HG03460 (cell line): Measurements from ENCODE around the gene TMEM229B.
A peak's percentile ranks its signal among the peaks of the same experiment; 100 is the strongest.

ENCODE experiments used
- ATAC-seq: cut with Tn5 transposase; IDR thresholded peaks from one replicate; pipeline ENCODE4 v1.9.1; 2021; ENCODE audit not compliant: unreplicated experiment

TMEM229B gene

DNA sequence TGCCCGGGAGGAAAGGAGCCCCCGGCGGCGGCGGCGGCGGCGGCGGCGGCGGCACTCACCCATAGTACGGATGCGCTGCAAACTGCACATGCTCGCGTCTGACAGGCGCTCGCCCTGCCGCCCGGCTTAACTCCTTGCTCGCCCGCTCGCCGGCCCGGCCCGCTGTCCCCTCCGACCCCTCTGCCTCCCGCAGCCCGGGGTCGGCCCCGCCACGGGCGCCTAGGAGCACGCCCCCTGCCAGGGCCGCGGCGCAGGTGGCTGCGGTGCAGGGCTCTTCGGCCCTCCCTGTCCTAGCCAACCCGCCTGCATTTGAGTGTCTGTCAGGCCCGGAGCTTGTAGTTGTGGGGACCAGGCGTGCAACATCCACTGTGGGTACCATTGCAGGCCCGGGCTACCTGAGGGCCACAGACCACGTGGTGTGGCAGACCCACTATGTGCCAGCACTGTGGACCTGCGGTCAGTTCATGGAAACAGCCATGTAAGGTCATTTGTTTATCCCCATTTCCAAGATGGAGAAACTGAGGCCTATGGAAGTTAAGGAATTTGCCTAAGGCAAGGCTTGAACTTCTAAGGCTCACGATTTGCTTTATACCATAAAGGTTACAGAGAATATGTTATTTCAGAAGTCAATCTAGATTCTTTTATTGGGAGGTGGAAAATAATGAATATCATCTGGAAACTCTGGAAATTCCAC lies 27.0 kb upstream of the TMEM229B start:
- peak; percentile 38 for ATAC-seq

DNA sequence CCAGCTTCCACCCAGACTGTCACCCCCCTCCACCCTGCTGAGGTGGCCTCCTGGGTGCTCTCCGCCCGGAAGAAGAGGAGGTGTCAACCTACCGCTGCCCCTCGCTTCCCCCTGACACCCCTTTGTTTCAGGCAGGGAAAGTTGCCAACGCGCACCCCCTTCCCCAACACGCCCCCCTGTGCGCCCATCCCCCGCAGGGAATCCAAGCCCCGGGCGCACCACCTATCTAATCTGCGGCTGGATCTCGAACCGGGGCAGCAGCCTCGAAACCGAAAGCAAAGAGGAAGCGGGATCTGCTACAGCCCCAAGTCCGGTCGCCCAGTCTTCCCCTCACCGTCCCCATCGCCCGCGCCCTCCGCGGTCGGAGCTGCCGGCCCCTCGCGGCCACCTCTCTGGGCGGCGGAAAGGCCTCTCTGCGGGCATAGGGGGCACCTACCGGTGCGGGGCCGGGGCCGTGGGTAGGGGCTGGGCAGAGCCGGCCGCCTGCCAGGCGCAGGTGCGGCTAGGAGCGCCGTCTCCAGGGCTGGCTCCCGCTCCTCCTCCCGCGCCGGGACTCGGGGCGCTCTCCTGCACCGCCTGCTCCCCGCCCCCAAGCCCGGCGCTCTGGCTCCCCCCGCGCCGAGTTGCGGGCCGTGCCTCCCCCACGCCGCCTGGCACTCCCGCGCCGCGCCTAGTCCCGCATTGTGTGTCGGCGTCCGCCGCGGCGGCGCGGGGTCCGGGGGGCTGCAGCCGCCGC lies 26.3 kb upstream of the TMEM229B start:
- peak; percentile 38 for ATAC-seq

DNA sequence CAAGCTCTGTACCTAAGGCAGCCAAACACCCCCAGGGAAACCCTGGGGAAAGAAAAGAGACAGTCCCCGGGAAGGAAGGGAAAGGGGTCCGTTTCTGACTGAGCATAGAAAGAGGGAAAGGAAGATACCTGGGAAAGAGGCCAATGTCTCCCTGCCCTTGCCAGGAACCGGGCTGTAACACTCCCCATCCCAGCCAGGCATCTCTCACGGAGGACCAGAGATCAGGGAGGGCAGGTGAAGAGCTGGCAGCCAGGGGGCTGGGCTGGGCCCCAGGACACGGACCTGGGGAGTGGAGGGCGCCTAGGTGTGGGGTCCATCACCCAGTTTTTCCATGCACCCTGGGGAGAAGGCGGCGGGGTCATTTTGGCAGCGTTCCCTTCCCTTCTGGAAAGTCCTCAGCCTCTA lies 25.7 kb upstream of the TMEM229B start:
- no peak for ATAC-seq

DNA sequence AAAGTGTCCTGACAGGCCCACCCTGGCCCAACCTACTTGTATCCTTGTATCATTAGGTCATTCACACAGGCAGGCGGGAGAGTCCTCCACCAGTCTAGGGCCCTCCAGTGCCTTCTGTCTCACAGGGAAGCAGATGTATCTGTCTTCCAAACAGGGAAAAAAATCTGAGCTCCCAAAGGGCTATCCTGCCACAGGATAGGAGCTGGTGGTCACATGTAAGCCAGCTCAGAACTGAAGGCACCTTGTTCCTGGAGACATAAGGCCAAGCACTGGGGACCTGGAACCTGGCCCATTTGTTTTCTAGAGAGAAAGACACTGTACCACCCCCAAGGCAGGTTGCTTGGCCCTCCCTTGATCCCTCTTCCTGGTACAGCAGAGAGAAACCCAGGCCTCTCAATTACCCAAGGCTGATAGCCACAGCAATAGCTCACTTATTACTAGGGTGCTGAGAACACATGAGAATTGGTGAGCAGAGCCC lies 25.1 kb upstream of the TMEM229B start:
- no peak for ATAC-seq

DNA sequence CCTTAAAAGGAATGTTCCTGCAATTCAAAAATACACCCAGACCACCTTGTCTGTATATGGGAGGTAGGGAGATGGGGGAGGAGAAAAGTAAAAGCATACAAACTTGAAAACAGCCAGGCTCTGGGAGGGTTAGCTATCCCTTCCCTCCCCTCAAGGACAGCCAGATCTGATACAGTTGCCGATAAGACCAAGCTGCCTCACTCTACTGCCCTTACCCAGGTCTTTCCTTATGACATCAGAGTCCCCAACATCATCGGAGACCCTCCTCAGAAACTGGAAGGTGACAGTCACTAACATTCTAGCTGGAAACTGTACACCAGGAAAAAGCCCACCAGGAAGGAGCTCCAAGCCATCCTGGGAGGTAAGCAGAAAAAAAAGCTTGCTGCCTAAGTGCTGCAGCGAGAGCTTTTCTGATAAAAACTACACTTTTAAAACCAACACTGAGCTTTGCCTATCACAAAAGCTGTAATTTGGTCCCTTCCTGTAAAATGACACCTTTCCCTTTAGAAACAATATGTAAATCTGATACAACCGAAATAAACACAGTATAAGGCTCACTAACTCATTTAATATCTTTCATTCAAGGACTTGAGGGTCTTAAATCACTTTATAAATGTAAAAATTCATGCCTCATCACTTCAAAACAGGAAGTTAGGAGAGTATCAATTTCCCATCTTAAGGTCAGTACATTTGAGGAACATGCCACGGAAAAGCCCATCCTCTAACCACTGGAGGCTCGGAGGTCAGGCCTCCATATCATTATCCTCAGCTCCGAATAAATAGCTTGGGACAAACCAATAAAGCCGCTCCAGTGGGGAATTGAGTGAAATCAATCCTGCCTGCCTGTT lies 24.2 kb upstream of the TMEM229B start:
- no peak for ATAC-seq

DNA sequence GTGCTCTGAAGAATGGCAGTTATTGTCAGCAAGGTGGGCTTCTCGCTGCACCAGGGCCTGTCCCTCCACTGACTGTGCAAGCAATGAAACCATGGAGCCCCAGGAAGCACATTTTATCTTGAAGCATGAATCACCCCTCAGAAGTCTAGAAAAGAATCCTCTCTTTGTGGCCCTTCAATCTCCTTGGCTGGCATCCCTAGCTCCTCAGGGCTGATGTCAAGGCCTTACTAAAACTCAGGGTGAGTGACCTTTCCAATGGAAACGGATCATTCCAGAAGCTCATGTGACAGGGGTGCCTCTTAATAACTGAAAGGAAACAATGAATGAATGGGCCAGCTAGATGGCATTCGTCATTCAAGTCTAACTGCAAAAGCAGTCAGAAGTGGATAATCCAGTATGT lies 22.3 kb upstream of the TMEM229B start:
- no peak for ATAC-seq

DNA sequence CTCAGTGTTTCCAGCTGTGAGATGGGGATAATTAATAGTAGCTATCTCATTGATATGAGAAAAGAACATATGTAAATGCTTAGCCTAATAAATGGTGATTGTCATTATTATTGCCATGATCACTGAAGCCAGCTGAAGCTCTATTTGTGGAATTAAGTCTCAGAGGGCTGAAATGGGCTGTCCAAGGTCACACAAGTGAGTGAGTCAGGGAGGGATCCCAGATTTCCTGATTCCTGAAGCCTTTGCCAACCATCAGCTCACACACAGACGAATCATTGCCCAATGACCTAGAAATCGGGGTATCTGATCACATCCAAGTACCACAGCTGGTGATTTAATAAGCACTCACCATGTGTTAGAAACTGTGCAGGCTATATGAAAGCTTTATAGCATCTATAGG lies 21.6 kb upstream of the TMEM229B start:
- no peak for ATAC-seq

DNA sequence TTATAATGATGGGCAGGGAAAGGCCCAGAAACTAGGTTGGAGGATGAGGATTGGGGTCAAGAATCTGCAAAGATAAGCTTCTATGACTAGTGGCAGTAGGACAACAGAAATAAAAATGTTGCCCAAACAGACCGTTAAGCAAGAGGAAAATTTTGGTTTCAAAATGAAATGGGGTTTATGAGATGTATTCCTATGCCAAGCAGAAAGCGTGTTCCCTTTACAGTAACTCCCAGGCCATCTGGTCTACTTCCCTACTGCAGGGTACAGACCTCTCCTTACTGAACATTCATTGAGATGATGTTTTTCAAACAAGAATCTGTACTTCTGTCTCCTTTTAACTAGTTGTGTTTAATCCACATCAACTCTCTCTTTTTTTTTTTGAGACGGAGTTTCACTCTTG lies 20.4 kb upstream of the TMEM229B start:
- no peak for ATAC-seq

DNA sequence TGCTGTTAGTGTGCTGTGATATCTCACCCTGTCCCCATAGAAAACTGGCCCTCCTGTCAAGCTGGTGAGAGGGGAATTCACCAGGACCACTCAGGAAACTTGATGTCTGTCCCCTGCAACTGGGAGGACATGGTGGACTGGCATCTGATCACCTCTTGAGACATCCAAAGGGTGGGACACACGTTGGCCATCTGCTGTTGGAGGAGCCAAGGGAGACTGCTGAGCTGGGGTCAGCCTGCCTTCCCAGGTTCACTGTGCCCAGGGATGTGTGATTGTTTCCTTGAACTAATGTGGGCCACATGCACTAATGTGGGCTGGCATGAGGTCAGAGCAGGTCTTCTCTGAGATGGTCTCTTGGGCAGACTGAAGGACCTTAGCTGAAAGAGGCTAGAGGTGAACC lies 16.7 kb upstream of the TMEM229B start:
- no peak for ATAC-seq

DNA sequence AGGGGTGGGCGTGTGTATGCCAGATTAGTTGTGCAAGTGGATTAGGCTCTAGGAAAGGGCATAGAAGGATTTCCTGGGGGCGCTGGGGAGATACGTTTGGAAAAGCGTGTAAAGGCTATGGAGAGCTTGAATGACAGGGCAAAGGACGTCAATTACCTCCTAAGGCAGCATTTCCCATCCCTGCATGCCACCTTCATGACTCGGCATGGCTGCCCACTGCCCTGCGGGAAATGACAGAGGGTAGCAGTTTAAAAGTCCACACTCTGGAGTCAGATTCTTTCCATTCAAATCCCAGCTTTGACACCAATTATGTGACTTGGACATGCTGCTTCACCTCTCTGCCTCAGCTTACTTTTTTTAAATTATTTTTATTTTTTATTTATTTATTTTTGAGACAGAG lies 14.8 kb upstream of the TMEM229B start:
- ATAC-seq = no peak

DNA sequence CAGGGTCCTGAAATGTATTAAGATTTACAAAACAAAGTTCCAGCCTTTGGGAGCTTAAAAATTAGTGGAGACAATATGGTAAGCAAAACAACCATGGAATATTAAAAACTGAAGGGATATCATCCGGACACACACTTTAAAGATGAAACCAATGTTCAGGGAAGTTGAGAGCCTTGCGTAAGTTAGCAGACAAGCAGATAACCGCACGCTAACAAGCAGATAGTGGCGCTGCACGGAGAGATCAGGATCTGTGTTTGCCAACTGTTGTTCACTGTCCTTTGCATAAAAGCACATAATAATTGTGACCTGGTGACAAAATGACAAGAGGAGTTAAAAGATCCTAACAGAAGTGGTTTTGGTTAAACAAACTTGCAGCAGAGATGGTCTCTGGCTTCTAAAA lies 14.3 kb upstream of the TMEM229B start:
- no peak for ATAC-seq

DNA sequence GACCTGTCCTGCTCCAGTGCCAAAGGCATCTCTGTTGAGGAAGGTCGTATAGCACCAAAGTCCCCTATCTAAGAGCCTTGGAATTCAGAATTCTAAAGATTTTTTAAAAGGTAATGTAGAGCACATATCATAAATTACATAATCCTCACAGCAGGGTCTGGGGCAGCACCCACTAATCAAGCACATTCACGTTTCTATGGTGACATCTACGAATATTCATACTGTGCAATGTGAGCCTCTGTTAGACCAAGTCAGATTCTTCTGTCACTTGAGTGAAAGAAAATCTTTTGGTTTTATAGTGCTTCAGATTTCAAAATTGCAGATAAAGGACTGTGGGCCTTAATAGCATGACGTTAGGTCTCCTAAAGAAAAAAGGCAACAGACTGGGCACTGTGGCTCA lies 13.1 kb upstream of the TMEM229B start:
- ATAC-seq = no peak

DNA sequence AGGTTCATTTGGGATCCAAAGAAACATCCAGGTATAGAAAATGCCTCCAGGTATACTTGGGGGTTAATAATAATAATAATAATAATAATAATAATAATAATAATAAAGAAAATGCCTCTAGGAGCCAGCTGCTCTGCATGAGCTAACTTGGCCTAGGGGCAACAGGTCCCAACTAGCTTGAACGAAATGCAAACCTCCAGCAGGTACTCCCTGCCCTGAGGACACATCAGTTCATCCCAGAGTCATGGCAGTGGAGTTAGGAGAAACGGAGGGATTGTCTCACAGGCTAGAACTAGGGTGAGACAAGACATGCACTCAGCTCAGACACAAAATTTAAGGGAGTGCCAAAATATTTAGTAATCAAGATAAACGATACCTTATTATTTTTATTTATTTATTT lies 12.5 kb upstream of the TMEM229B start:
- no peak for ATAC-seq

DNA sequence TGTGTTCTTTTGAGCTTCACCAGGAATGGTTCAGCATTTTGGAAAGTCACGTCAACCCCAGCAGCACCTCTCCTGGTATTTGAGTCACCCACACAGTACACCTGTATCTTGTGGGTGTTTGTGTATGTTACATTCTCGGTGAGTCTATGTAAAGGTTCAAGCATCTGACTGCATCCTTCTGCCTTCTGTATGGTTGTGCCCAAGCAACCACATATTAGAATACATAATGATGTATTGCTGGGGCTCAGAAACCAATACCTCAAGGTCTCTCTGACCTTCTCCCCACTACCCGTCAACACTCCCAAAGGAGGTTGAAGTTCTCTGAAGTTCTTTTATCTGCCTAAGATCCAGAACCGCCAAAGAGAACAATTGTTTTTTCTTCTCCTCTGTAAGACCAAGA lies 9.2 kb upstream of the TMEM229B start:
- ATAC-seq = no peak

DNA sequence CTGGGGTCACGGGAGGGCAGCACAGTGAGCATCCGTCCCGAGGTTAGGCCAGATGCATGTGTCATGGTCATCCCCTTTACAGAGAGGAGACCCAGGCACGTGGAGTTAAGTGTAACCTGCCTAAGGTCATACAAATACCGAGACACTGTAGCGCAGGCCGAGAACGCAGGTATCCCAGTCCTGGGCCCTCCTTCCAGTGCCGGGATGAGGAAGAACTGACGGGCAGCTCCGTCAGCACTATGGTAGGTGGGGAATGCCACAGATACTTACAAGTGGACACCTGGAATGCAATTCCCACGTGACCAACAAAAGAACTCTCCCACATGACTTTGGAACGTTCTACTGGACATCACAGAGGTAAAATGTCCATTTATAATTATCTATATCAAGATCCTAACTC lies 8.7 kb upstream of the TMEM229B start:
- no peak for ATAC-seq

DNA sequence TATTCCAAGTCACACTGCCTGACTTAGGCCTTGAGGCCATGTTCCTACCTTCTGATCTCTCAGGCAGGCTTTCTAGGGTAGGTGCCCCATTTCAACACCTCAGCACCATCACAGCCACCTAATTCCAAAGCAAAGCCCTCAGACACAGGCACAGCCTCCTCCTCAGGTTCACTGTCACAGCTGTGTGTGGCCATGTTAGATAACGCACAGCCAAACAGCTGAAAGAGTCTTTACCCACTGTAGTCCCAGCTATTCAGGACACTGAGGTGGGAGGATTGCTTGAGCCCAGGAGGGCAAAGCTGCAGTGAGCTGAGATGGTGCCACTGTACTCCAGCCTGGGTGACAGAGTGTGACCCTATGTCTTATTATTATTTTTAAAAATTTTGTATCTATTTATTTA lies 7.3 kb upstream of the TMEM229B start:
- no peak for ATAC-seq

DNA sequence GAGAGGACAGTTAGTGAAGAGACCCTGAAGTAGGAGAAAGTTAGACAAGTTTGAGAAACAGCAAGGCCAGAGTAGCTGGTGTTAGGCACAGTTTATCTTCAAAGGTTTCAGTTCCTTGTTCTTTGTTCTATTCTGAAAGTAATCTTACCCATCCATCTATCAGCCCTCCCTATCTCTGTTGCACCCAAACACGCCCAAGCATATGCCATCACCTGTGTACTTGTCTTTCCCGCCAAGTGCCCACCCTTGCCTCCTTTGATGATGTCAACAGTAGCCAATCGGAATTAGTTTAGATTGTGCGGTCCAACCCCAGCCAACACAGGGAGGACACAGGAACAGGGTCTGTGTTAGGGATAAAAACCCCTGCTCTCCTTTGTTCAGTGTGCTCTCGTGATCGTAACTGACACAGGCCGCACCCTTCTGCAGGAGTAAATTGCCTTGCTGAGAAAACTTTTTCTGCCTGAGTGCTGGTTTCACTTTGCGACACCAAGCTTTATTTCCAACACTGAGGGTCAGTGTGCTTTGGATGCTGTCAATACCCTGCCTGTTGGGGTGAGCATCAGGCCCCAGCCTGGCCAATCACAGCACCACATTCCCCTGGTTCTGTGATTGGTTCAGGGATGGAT lies 4.7 kb upstream of the TMEM229B start:
- no peak for ATAC-seq

DNA sequence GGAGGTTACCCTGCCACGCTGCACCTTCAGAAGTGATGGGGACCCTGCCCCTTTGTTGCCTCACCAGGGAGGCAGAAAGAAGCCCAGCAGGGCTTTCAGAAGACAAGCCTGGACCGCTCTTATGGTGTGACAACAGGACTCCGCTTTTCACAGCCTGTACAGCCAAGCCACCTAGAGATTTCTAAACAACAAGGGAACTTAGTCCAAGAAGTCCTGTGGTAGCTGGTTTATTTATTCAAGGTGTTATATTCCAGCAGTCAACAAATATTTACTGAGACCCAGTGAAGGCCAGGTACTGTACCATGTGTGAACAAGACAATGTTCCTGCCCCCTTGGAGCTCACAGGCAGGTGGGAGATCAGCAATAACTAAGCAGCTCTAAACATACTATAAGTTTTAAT lies 4.0 kb upstream of the TMEM229B start:
- no peak for ATAC-seq

DNA sequence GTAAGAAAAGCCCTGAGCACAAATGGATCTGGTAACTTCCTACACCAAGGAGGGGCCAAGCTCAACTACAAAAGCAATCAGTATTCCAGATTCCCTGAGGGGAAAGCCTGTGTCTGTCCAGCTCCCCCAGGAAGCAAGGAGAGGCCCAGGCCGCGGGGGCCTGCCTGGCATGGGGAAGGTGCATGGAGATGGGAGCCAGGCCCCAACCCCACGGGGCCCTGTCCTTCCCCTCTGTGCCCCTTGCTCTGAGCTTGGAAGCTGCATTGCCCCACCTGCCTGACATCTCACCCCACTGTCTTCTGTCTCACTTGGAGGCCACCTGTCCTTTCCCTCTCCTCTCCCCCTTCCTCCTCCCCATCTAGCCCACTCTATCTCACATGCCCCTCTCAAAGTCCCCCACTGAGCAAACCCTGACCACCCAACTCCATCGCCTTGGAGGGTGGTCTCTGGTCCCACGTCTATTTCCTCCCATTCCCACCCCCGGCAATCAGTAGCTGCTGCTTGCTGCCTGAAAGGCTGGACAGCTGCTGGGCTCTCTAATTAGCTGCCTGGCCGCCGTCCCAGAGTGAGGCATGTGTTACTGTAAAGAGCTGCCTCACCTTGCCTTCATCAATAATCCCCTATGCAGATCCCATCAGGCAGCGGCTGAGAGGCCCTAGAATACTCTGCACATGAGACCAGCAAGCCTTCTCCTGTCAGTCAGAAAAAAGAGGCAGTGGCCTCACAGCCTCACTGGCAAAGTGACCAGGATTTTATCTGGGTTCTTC lies 3.4 kb upstream of the TMEM229B start:
- ATAC-seq = no peak

DNA sequence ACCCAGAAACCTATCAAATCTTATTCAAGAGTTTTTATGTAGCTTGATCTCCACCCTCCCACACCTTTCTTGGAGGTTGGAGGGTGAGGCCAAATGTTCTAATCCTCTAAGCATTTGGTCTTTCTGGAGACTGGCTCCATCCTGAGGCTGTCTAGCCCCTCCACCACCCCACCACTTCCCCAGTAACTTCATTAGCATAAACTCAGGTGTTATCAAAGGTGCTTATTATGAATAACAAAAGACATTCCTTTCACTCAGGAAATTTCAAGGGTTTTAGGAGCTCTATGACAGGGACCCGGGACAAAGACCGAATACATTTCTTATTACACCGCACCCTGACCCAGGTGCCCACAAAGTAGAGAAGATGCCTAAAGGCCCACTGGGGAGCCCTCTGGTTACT lies 2.8 kb upstream of the TMEM229B start:
- no peak for ATAC-seq

DNA sequence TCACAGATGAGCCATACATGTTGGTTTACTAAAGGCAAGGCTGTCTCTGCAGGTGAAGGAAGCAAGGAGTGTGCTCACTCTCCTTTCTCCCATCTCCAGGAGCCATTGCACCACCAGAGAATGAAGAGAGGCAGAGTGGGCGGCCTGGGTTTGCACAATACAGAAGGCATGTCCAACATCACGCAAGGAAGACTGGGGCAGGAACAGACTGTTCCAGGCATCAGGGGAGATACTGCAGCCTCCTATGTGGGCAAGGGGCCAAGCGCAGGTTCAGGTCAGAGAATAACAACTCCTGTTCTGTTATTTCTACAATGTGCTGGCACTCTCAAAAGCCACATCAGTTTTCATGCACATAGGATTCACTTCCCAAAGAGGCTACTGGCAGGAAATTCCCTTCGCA lies 1.7 kb upstream of the TMEM229B start:
- ATAC-seq = no peak
